ENCODE data around the gene RRP8.

DNA sequence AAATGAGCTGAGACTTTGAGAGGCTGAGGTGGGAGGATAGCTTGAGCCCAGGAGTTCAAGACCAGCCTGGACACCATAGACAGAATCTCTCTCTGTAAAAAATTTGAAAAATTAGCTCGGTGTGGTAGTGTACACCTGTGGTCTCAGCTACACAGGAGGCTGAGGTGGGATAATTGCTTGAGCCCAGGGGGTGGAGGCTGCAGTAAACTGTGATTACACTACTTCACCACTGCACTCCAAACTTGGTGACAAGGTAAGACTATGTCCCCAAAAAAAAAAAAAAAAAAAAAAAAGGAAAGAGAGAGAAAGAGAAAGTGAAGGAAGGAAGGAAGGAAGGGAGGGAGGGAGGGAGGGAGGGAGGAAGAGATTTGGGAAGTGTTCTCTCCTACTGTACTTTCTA is 25.3 kb downstream of the RRP8 start:
- TF ChIP-seq EZH2 (optimal IDR thresholded peaks at IDR 0.05; ENCODE audit: low read depth, low read length) (no peak), EZH2phosphoT487 (IDR thresholded peaks at IDR 0.05; ENCODE audit: low read length) (no peak)
- TF ChIP-seq, protein P1, sequence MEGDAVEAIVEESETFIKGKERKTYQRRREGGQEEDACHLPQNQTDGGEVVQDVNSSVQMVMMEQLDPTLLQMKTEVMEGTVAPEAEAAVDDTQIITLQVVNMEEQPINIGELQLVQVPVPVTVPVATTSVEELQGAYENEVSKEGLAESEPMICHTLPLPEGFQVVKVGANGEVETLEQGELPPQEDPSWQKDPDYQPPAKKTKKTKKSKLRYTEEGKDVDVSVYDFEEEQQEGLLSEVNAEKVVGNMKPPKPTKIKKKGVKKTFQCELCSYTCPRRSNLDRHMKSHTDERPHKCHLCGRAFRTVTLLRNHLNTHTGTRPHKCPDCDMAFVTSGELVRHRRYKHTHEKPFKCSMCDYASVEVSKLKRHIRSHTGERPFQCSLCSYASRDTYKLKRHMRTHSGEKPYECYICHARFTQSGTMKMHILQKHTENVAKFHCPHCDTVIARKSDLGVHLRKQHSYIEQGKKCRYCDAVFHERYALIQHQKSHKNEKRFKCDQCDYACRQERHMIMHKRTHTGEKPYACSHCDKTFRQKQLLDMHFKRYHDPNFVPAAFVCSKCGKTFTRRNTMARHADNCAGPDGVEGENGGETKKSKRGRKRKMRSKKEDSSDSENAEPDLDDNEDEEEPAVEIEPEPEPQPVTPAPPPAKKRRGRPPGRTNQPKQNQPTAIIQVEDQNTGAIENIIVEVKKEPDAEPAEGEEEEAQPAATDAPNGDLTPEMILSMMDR (IDR thresholded peaks at IDR 0.05; ENCODE audit: low read length): no peak

Data from MM.1S (cell line).